NCI-H146 (cell line): ENCODE results near the gene COMMD8.

Source experiments
- DNase-seq: peaks from one replicate; lab custom pipeline; 2025; lab: John Stamatoyannopoulos, UW

The COMMD8 gene

GRCh38 chr4:47471591-47471990 is 8.1 kb upstream of the COMMD8 start:
- DNase-seq: no peak

GRCh38 chr4:47471064-47471463 is 7.6 kb upstream of the COMMD8 start:
- DNase-seq: no peak

DNA sequence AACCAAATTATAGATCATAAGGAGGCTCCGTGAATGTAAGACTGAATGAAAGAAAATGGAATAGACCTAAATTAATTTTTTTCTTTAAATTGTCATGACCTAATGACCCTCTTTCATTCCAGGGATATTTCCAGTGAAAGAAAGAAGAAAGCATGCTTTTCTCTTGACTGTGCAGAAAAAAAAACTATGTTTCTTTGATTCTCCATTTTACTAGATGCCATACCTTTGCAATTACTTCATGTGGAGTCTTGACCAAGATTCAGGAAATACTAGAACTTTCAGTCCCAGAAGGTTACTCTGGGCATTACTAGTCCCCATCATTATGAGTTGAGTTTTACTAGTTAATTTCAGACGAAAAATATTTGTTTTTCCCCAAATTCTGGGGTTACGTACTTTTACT is 6.4 kb upstream of the COMMD8 start:
- DNase-seq: no peak

DNA sequence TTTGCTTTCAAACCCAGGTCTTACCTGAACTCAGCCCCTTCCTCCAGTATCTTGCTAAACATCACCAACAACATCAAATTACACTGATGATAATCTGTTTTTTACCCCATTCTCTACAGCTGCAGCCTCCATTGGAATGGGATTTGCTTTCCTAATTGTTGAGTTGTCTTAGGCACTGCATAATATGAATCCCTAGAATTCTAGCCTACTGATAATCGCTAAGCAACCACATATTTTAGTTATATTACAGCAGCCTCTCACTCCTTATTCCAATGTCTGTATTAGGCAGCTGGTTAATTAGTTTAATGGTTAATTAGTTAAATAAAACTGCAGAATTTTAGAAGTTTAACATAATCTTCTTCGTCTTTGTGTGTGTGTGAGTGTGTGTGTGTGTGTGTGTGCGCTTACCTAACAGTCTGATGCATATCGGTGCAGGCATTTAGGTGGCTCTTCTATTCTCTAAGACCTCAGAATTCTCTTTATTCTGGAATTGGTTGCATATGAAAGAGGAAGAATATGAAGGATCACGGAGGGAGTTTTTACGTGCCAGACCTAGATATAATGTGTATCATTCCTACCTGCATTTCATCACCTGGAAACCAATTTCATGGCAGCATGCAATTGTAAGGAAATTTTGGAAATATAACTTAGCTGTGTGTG is 5.3 kb upstream of the COMMD8 start:
- DNase-seq: no peak

GRCh38 chr4:47466056-47466785 is 2.7 kb upstream of the COMMD8 start:
- DNase-seq: no peak

DNA sequence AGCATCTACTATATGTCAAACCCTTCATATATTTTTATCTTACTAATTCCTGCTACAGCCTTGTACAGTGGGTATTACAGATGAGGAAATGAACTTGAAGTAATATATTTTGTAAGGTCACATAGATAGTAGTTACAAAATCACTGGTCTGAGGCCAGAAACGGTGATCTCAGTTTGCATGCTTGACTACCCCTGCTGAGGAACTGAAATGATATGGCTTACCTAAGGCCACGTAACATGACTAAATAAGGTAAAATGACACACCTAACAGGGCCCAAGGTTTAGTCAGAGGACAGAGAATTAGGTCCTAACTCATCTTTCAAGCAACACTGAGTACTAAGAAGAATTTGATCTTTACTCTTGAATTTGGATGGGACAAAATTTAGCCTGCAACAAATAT is 1.5 kb upstream of the COMMD8 start:
- no peak for DNase-seq

- no peak for DNase-seq
Measured at GRCh38 chr4:47462799-47463234, 685 bp downstream of the COMMD8 start.

GRCh38 chr4:47451657-47452056 is 11.8 kb downstream of the COMMD8 start:
- no peak for DNase-seq

GRCh38 chr4:47444031-47444430 is 19.5 kb downstream of the COMMD8 start:
- DNase-seq: no peak

DNA sequence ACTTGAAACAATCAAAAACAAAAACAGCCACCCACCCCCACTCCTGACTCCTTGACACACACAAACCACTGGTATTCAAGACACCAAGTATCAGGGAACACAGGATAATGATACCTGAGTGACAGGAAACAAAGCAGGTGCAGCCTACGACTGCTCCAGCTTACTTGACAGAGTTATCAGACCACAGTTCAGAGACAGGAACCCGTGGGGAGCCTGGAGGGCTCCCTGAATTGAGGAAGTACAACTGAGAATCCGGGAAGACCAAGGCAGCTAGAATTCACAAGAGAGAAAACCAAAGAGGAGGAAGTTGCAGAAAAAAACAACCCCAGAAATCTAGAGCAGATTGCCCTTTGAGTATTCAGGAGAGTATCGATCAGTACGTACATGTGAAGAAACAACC is 20.5 kb downstream of the COMMD8 start:
- no peak for DNase-seq

DNA sequence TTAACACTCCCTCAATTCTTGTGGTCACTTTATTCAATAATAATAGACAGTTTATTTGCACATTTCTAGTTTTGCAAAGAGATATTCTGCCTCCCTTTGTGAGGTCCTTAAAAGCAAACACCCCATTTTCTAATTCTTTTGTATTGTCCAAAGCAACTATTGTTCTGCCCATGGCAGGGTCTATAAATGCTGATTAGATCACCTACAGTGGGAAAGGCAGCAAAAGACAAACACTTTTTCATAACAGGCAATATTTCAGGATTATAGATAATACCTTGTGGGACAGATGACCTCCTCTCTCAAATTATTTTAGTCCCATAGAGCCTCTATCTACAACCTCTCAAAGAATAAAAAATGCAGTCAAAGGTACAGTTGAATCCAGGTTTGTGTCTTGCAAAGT is 28.6 kb downstream of the COMMD8 start:
- peak; percentile 61 for DNase-seq

- no peak for DNase-seq
Measured at GRCh38 chr4:47432749-47433148, 30.8 kb downstream of the COMMD8 start.

- DNase-seq: no peak
Measured at GRCh38 chr4:47427935-47428334, 35.6 kb downstream of the COMMD8 start.

- DNase-seq: no peak
Measured at GRCh38 chr4:47425628-47426027, 37.9 kb downstream of the COMMD8 start.

- DNase-seq: peak; percentile 3
Measured at GRCh38 chr4:47419296-47419695, 44.2 kb downstream of the COMMD8 start.

GRCh38 chr4:47418147-47418546 is 45.4 kb downstream of the COMMD8 start:
- DNase-seq: no peak

GRCh38 chr4:47415719-47416118 is 47.8 kb downstream of the COMMD8 start:
- DNase-seq: no peak

DNA sequence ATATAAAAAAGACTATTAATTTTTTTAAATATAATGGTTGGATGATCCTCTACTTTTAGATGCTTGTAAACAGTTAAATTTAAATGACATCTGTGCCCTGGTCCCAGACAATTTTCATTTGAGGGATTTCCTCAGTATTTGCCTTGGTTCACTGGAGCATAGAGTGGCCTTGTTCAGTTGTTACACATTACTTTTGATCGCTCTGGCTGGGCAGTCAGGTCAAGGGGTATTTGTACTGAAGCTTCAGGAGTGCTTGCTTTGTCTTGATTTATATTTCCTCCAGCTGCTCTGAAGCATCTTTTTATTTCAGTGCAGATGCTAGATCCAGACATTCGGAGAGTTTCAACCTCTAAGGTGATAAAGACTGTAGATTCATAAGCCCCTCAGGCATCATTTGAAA is 50.0 kb downstream of the COMMD8 start:
- DNase-seq: no peak

DNA sequence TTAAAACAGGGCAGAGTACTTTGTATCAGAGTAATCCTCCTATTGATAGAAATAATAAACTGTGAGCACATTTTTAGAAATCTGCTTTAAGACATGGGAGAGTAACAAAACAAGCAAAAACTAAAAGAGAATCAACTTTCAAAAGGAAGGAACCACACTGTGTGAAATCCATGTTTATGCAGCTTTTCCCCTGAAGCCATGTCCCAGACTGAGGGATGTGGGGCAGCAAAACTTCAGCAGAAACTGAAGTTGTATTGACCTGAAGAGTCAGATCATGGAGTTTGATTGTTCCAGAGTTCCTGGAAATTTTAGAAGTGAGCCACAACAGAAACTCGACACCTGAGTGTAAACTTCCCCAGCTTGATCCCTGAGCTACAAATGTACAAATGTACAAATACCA is 53.2 kb downstream of the COMMD8 start:
- no peak for DNase-seq

DNA sequence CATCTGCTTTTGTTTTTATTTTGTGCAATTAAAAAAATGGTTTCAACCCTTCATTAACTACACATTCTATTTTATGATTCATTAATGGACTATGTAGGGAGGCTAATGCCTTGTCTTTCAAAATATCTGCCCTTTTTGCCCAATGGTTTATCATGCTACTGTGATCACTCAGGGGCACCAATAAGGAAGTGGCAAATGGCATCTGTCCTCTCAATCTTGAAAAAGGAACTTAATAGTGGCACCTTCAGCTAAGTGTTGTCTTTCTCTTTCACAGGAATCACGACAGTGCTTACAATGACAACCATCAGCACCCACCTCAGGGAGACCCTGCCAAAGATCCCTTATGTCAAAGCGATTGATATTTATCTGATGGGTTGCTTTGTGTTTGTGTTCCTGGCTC is 57.1 kb downstream of the COMMD8 start:
- no peak for DNase-seq
